ENCODE data around the gene CYB5A.

GRCh38 chr18:74255131-74255616 lies 36.6 kb downstream of the CYB5A start:
- no peak for TF ChIP-seq CTCF (conservative IDR thresholded peaks at IDR 0.05; ENCODE audit: low read depth, low read length)
- TF ChIP-seq EZH2 (IDR thresholded peaks at IDR 0.05; ENCODE audit: low read length, unreplicated experiment): no peak
- TF ChIP-seq EZH2phosphoT487 (IDR thresholded peaks at IDR 0.05; ENCODE audit: borderline replicate concordance, low read length): no peak
